H1 (cell line): Measurements from ENCODE around the gene RNU6-7. TPM values are rescaled to one million over a fixed set of nuclear protein-coding genes. Genes with fewer than 3 reads are reported as not detected.

Source experiments
- CTCF ChIA-PET: fragments of 300-600 bp; sonication (Branson Sonifier 250); formaldehyde crosslinking; loops from one replicate; lab custom pipeline; 2021; ENCODE audit not compliant: partially characterized antibody; lab: Charles Lee
- POLR2A ChIA-PET: fragments of 300-600 bp; sonication (Branson Sonifier 250); formaldehyde crosslinking; loops from one replicate; lab custom pipeline; 2021; ENCODE audit warnings: inconsistent platforms; ENCODE audit not compliant: partially characterized antibody; lab: Charles Lee
- DNase-seq, 2 experiments: peaks; one replicate each; pipeline versions ENCODE4 v3.0.0 to v3.0.0-alpha.2; 2010 to 2022; ENCODE audit warnings: low spot score in 2 of 2, low read depth in 1 of 2, mixed read lengths in 1 of 2
- FAIRE-seq: peaks from 2 replicates; lab custom pipeline; 2011; peaks lifted over from hg19 to GRCh38; lab: Jason Lieb, UNC
- H2AFZ ChIP-seq: 2 replicates; pipeline ENCODE4 v1.8.1; 2012; ENCODE audit warnings: low read length, inconsistent platforms
- H2AK5ac ChIP-seq: 2 replicates; pipeline ENCODE4 v1.6.1; 2013; ENCODE audit warnings: low read depth, low read length
- H2BK120ac ChIP-seq: replicated peaks from 2 replicates; pipeline ENCODE3; 2013; ENCODE audit warnings: low read depth, low read length, inconsistent platforms
- H2BK12ac ChIP-seq: 2 replicates; pipeline ENCODE4 v1.6.1; 2013; ENCODE audit warnings: low read depth, low read length
- H2BK15ac ChIP-seq: 2 replicates; pipeline ENCODE4 v1.6.1; 2013; ENCODE audit warnings: low read length
- H2BK20ac ChIP-seq: 2 replicates; pipeline ENCODE4 v1.6.1; 2013; ENCODE audit warnings: low read length
- H2BK5ac ChIP-seq: 2 replicates; pipeline ENCODE4 v1.6.1; 2013; ENCODE audit warnings: low read depth, low read length
- H3K14ac ChIP-seq: 2 replicates; pipeline ENCODE4 v1.6.1; 2013; ENCODE audit warnings: inconsistent platforms; ENCODE audit not compliant: insufficient read length
- H3K18ac ChIP-seq: 2 replicates; pipeline ENCODE4 v1.6.1; 2013; ENCODE audit warnings: low read length; ENCODE audit errors: extremely low read depth
- H3K23ac ChIP-seq: 2 replicates; pipeline ENCODE4 v1.6.1; 2013; ENCODE audit warnings: inconsistent platforms; ENCODE audit not compliant: insufficient read length
- H3K23me2 ChIP-seq: 2 replicates; pipeline ENCODE4 v1.6.1; 2013; ENCODE audit warnings: low read depth, low read length
- H3K27ac ChIP-seq: 2 replicates; pipeline ENCODE4 v1.6.1; 2011; ENCODE audit warnings: low read depth, low read length, inconsistent platforms
- H3K27me3 ChIP-seq, 4 experiments: replicated peaks in 1 of 4; 1 replicate in 1 of 4; 2 replicates in 3 of 4; pipeline versions ENCODE4 v1.6.1 to v1.8.1; 2011 to 2013; ENCODE audit warnings: low read length in 3 of 4, mild to moderate bottlenecking in 3 of 4, inconsistent platforms in 2 of 4, mixed read lengths in 2 of 4, moderate library complexity in 1 of 4; ENCODE audit not compliant: control insufficient read depth in 3 of 4, insufficient read depth in 3 of 4; ENCODE audit errors: extremely low read depth in 1 of 4
- H3K36me3 ChIP-seq, 4 experiments: 2 replicates each; pipeline versions ENCODE4 v1.6.1 to v1.8.1; 2011 to 2013; ENCODE audit warnings: mild to moderate bottlenecking in 4 of 4, low read length in 3 of 4, moderate library complexity in 2 of 4, control low read depth in 1 of 4, inconsistent platforms in 1 of 4; ENCODE audit not compliant: insufficient read depth in 4 of 4, control insufficient read depth in 2 of 4
- H3K4ac ChIP-seq: replicated peaks from 2 replicates; pipeline ENCODE3; 2013; ENCODE audit warnings: low read length, low read depth, mixed read lengths, inconsistent platforms; ENCODE audit not compliant: insufficient read length
- H3K4me1 ChIP-seq, 4 experiments: replicated peaks in 1 of 4; 1 replicate in 1 of 4; 2 replicates in 3 of 4; pipeline versions ENCODE4 v1.6.1 to v1.8.1; 2011 to 2013; ENCODE audit warnings: low read length in 3 of 4, inconsistent platforms in 2 of 4, mixed read lengths in 1 of 4; ENCODE audit not compliant: insufficient read depth in 4 of 4, control insufficient read depth in 3 of 4
- H3K4me2 ChIP-seq, 2 experiments: 2 replicates each; pipeline versions ENCODE4 v1.6.1 to v1.8.1; 2011 to 2013; ENCODE audit warnings: low read depth in 2 of 2, low read length in 2 of 2, control low read depth in 1 of 2, inconsistent platforms in 1 of 2, mild to moderate bottlenecking in 1 of 2; ENCODE audit not compliant: insufficient read depth in 1 of 2
- H3K4me3 ChIP-seq, 4 experiments: fragments of 200-600, 300-600 bp in 1 of 4; sonication (generic), shearing (Covaris generic), sonication (Bioruptor Twin) in 1 of 4; 2 replicates each; pipeline versions ENCODE4 v1.5.1 to v1.8.1; 2011 to 2016; ENCODE audit warnings: low read length in 4 of 4, low read depth in 3 of 4, control low read depth in 2 of 4, inconsistent platforms in 2 of 4, mild to moderate bottlenecking in 2 of 4, mixed read lengths in 1 of 4, moderate library complexity in 1 of 4; ENCODE audit not compliant: insufficient read depth in 2 of 4; ENCODE audit errors: extremely low read depth in 1 of 4
- H3K56ac ChIP-seq: replicated peaks from 2 replicates; pipeline ENCODE3; 2013; ENCODE audit warnings: low read depth, mild to moderate bottlenecking, mixed read lengths, low read length, inconsistent platforms; ENCODE audit not compliant: insufficient read length
- H3K79me1 ChIP-seq: 2 replicates; pipeline ENCODE4 v1.6.1; 2013; ENCODE audit warnings: low read depth, low read length, control low read depth
- H3K79me2 ChIP-seq, 2 experiments: 2 replicates each; pipeline versions ENCODE4 v1.6.1 to v1.8.1; 2012 to 2013; ENCODE audit warnings: low read length in 2 of 2, mild to moderate bottlenecking in 2 of 2, inconsistent platforms in 1 of 2; ENCODE audit not compliant: insufficient read depth in 2 of 2, control insufficient read depth in 1 of 2
- H3K9ac ChIP-seq, 4 experiments: replicated peaks in 1 of 4; 1 replicate in 1 of 4; 2 replicates in 3 of 4; pipeline versions ENCODE4 v1.6.1 to v1.8.1; 2011 to 2013; ENCODE audit warnings: low read depth in 3 of 4, low read length in 3 of 4, control low read depth in 2 of 4, mild to moderate bottlenecking in 2 of 4, moderate library complexity in 2 of 4, inconsistent platforms in 1 of 4; ENCODE audit errors: extremely low read depth in 1 of 4
- H3K9me3 ChIP-seq, 2 experiments: 2 replicates each; pipeline versions ENCODE4 v1.6.1 to v1.8.1; 2012 to 2013; ENCODE audit warnings: mild to moderate bottlenecking in 2 of 2, moderate library complexity in 2 of 2, control low read depth in 1 of 2, inconsistent platforms in 1 of 2, low read depth in 1 of 2, low read length in 1 of 2, mixed read lengths in 1 of 2; ENCODE audit not compliant: insufficient read depth in 2 of 2
- H4K20me1 ChIP-seq, 2 experiments: replicated peaks in 1 of 2; 2 replicates each; pipeline versions ENCODE3 to v1.8.1; 2011 to 2013; ENCODE audit warnings: inconsistent platforms in 2 of 2, low read length in 2 of 2, mild to moderate bottlenecking in 1 of 2; ENCODE audit not compliant: insufficient read depth in 2 of 2, control insufficient read depth in 1 of 2
- H4K5ac ChIP-seq: 2 replicates; pipeline ENCODE4 v1.6.1; 2013; ENCODE audit warnings: low read length, low read depth, mixed read lengths, inconsistent platforms; ENCODE audit not compliant: insufficient read length
- H4K8ac ChIP-seq: 2 replicates; pipeline ENCODE4 v1.8.0; 2013; ENCODE audit warnings: mild to moderate bottlenecking, moderate library complexity, low read length, inconsistent platforms; ENCODE audit not compliant: insufficient read depth; ENCODE audit errors: extremely low read depth
- H4K91ac ChIP-seq: replicated peaks from 2 replicates; pipeline ENCODE3; 2013; ENCODE audit warnings: low read length, mixed read lengths, inconsistent platforms; ENCODE audit not compliant: insufficient read length
- CBX5 ChIP-seq: fragments of 300-800, 300-1000 bp; sonication (generic); IDR thresholded peaks from 2 replicates; pipeline ENCODE4 v1.7.1; 2016; ENCODE audit warnings: antibody characterized with exemption, low read length, low read depth
- CTCF ChIP-seq, 3 experiments: IDR thresholded peaks; 1 replicate in 2 of 3; 2 replicates in 1 of 3; pipeline versions ENCODE4 v1.5.1 to v1.6.1; 2011; ENCODE audit warnings: low read length in 3 of 3, mild to moderate bottlenecking in 3 of 3, inconsistent platforms in 2 of 3, low read depth in 1 of 3, moderate library complexity in 1 of 3; ENCODE audit not compliant: insufficient read depth in 1 of 3; ENCODE audit errors: control extremely low read depth in 1 of 3
- EP300 ChIP-seq, 2 experiments: IDR thresholded peaks; 1 replicate in 1 of 2; 2 replicates in 1 of 2; pipeline ENCODE4 v1.6.1; 2011 to 2012; ENCODE audit warnings: low read depth in 2 of 2, low read length in 2 of 2, mild to moderate bottlenecking in 2 of 2, borderline replicate concordance in 1 of 2, inconsistent platforms in 1 of 2, moderate library complexity in 1 of 2
- NRF1 ChIP-seq: IDR thresholded peaks from 2 replicates; pipeline ENCODE4 v1.6.1; 2011; ENCODE audit warnings: mild to moderate bottlenecking, low read depth, low read length, improper control_type of control experiment
- POLR2AphosphoS5 ChIP-seq: IDR thresholded peaks from 2 replicates; pipeline ENCODE4 v1.6.1; 2011; ENCODE audit warnings: low read depth, low read length
- POU5F1 ChIP-seq: IDR thresholded peaks from 2 replicates; pipeline ENCODE4 v1.6.1; 2011; ENCODE audit warnings: low read depth, mild to moderate bottlenecking, low read length, moderate library complexity
- SIN3A ChIP-seq, 2 experiments: IDR thresholded peaks in 1 of 2; conservative IDR thresholded peaks in 1 of 2; 2 replicates each; pipeline ENCODE4 v1.6.1; 2011 to 2012; ENCODE audit warnings: low read length in 2 of 2, improper control_type of control experiment in 1 of 2, low read depth in 1 of 2, mild to moderate bottlenecking in 1 of 2
- TAF1 ChIP-seq: IDR thresholded peaks from 2 replicates; pipeline ENCODE4 v1.6.1; 2011; ENCODE audit warnings: mild to moderate bottlenecking, low read depth, low read length
- ZNF274 ChIP-seq: IDR thresholded peaks from 2 replicates; pipeline ENCODE4 v1.7.0; 2012; ENCODE audit warnings: low read length, borderline replicate concordance; ENCODE audit errors: extremely low read depth
- WGBS, 2 experiments: shearing (Covaris generic) in 1 of 2; methylation state at CpG; one replicate each; pipeline versions ENCODE4 v1.1.6 to v1.1.7; 2013 to 2015; ENCODE audit warnings: low lambda C conversion rate in 2 of 2, mixed read lengths in 2 of 2, inconsistent platforms in 1 of 2, low coverage in 1 of 2, missing lambda C conversion rate in 1 of 2; ENCODE audit not compliant: insufficient replicate concordance in 2 of 2, insufficient coverage in 1 of 2, insufficient read length in 1 of 2; ENCODE audit errors: extremely low coverage in 1 of 2, missing lambda C conversion rate in 1 of 2; 5-methylcytosine and 5-hydroxymethylcytosine counted together
- polyA plus RNA-seq, 7 experiments: library from polyadenylated mRNA; depleted of rRNA in 3 of 7; stranded (reverse) in 5 of 7; unstranded in 2 of 7; fragments of >200 nt in 5 of 7; fragments of 200-250 nt in 2 of 7; gene quantifications; 1 replicate in 5 of 7; 2 replicates in 1 of 7; 4 replicates in 1 of 7; pipeline versions ENCODE4 v1.2.1 to v1.2.3, GENCODE V29; 2011 to 2013; ENCODE audit warnings: missing spikeins in 2 of 7, mixed read lengths in 2 of 7
- total RNA-seq: library from RNA; stranded (reverse); fragmentation: NEBNext Ultra II Directional; extraction: Animal tissue kit (Norgen Biotek cat#: 25700); gene quantifications from 2 replicates; pipeline ENCODE4 v1.2.1, GENCODE V29; 2021
- TF ChIP-seq, protein P1 (sequence below): IDR thresholded peaks from 2 replicates; pipeline ENCODE4 v1.6.1; 2012; ENCODE audit warnings: low read length, inconsistent platforms

The RNU6-7 gene
- total and polyA plus RNA-seq, 2 of the 8 experiments (the other 6 are each of a cell fraction or from before 2014, with no cell fraction given), result not detected

DNA sequence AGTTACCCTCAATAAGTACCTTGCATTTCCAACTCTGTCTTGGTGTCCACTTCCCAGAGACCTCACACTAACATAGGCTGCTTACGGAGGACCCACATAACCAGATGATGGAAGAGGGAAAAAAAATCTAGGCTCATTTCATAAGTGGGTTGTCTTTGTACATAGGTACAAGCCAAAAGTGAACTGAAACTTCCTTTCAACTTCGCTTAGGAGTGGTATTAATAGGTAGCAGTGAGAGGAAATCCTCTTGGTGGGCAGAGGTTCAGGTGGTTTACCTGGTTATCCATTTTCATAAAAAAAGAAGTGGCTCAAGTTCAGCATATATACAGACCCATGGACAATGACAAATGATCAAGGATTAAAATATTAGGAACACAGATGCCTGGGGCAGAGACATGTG, 35.8 kb upstream of the RNU6-7 start:
- no peak overlapping the region for H4K8ac ChIP-seq
- no peak for DNase-seq
- no peak overlapping the region for H2BK20ac ChIP-seq
- H2BK5ac ChIP-seq, result no peak overlapping the region
- ChIA-PET CTCF (no interaction called here), POLR2A (no interaction called here)
- H2BK15ac ChIP-seq, result no peak overlapping the region
- no peak overlapping the region for H3K18ac ChIP-seq
- H3K4me3 ChIP-seq, result no peak overlapping the region
- no peak overlapping the region for H2BK120ac ChIP-seq
- no peak overlapping the region for H4K5ac ChIP-seq
- H3K27ac ChIP-seq, result no peak overlapping the region
- H3K4ac ChIP-seq, result no peak overlapping the region
- H2AK5ac ChIP-seq, result no peak overlapping the region
- WGBS, 2 experiments, result 92% methylated on average over 2 of the region's 2 CpGs; no CpG with 5 or more reads in 1 of the 2 experiments
- no peaks in the 10 kb centered on the region for H3K79me1 ChIP-seq
- no peak overlapping the region for H2BK12ac ChIP-seq
- no peaks in the 10 kb centered on the region for H3K23me2 ChIP-seq
- no peak overlapping the region for H4K91ac ChIP-seq
- no peak for FAIRE-seq
- no peak overlapping the region for H3K9ac ChIP-seq
- no peaks in the 10 kb centered on the region for H3K9me3 ChIP-seq
- H3K4me1 ChIP-seq, result no peaks in the 10 kb centered on the region; a peak in 1 of 7 replicates
- H3K23ac ChIP-seq, result no peak overlapping the region
- H3K36me3 ChIP-seq, result no peaks in the 10 kb centered on the region
- no peaks in the 10 kb centered on the region for H4K20me1 ChIP-seq
- H3K14ac ChIP-seq, result no peak overlapping the region
- no peaks in the 10 kb centered on the region for H3K27me3 ChIP-seq
- H3K4me2 ChIP-seq, result no peak overlapping the region
- no peaks in the 10 kb centered on the region for H3K79me2 ChIP-seq
- no peak overlapping the region for H2AFZ ChIP-seq
- no peak overlapping the region for H3K56ac ChIP-seq
- TF ChIP-seq CTCF (IDR thresholded peaks at IDR 0.05; ENCODE audit: control extremely low read depth in 1 of 3, insufficient read depth in 1 of 3, low read depth in 1 of 3, low read length in 3 of 3) (no peak), POLR2AphosphoS5 (no peak), NRF1 (no peak), EP300 (IDR thresholded peaks at IDR 0.05; ENCODE audit: borderline replicate concordance in 1 of 2, low read depth in 2 of 2, low read length in 2 of 2) (no peak), SIN3A (conservative IDR thresholded peaks at IDR 0.05 in 1 of 2, IDR thresholded peaks at IDR 0.05 in 1 of 2; ENCODE audit: low read depth in 1 of 2, low read length in 2 of 2) (no peak), TAF1 (no peak), ZNF274 (no peak), CBX5 (no peak), POU5F1 (no peak)
- TF ChIP-seq, protein P1, sequence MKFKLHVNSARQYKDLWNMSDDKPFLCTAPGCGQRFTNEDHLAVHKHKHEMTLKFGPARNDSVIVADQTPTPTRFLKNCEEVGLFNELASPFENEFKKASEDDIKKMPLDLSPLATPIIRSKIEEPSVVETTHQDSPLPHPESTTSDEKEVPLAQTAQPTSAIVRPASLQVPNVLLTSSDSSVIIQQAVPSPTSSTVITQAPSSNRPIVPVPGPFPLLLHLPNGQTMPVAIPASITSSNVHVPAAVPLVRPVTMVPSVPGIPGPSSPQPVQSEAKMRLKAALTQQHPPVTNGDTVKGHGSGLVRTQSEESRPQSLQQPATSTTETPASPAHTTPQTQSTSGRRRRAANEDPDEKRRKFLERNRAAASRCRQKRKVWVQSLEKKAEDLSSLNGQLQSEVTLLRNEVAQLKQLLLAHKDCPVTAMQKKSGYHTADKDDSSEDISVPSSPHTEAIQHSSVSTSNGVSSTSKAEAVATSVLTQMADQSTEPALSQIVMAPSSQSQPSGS, result no peak
